Lung microvascular endothelial cell (primary cell): ENCODE measurements around the gene TAS2R9. TPM values are rescaled to one million over a fixed set of nuclear protein-coding genes. Genes with fewer than 3 reads are reported as not detected.

Experiments used
- total RNA-seq: library from RNA; depleted of rRNA; stranded (reverse); fragments of >200 nt; gene quantifications from 2 replicates; pipeline ENCODE4 v1.2.1, GENCODE V29; 2014

The TAS2R9 gene
- total RNA-seq, 1 donor from 2014 or later = not detected

Other genes with a start within 250 kb of the TAS2R9 start
- gene MAGOHB, start 196.6 kb downstream of the TAS2R9 start, total RNA-seq = 6.1 and 13.5 TPM in 2 replicates
- 4.2 and 8.1 TPM in 2 replicates for gene STYK1, start 136.1 kb downstream of the TAS2R9 start, total RNA-seq
- 127 and 170 TPM in 2 replicates for gene YBX3, start 86.8 kb downstream of the TAS2R9 start, total RNA-seq
- not detected in 2 replicates for gene TAS2R7, start 7.5 kb downstream of the TAS2R9 start, total RNA-seq
- not detected in 2 replicates for gene TAS2R8, start 2.9 kb downstream of the TAS2R9 start, total RNA-seq
- under 0.01 and 0.22 TPM in 2 replicates for gene TAS2R10, start 16.2 kb upstream of the TAS2R9 start, total RNA-seq
- 0.22 and 0.40 TPM in 2 replicates for gene PRR4, start 39.3 kb upstream of the TAS2R9 start, total RNA-seq
- 5.2 and 8.3 TPM in 2 replicates for gene PRH1, start 74.1 kb upstream of the TAS2R9 start, total RNA-seq
- gene TAS2R13, start 99.4 kb upstream of the TAS2R9 start, total RNA-seq = 0.20 and 0.44 TPM in 2 replicates
- gene PRH2, start 119.1 kb upstream of the TAS2R9 start, total RNA-seq = not detected in 2 replicates
- 0.87 and 1.4 TPM in 2 replicates for gene TAS2R14, start 129.1 kb upstream of the TAS2R9 start, total RNA-seq
- 1.1 and 1.2 TPM in 2 replicates for gene TAS2R50, start 176.7 kb upstream of the TAS2R9 start, total RNA-seq
- gene TAS2R20, start 188.1 kb upstream of the TAS2R9 start, total RNA-seq = 1.1 and 1.8 TPM in 2 replicates
- 1.3 and 2.6 TPM in 2 replicates for gene TAS2R19, start 212.5 kb upstream of the TAS2R9 start, total RNA-seq
- gene TAS2R31, start 221.2 kb upstream of the TAS2R9 start, total RNA-seq = 1.1 and 1.8 TPM in 2 replicates